ENCODE results near the gene MRNIP. TPM values are rescaled to one million over a fixed set of nuclear protein-coding genes. Genes with fewer than 3 reads are reported as not detected.
A peak's percentile ranks its signal among the peaks of the same experiment; 100 is the strongest.

MRNIP gene
- total and polyA plus RNA-seq, 2 of the 8 experiments (the other 6 are each of a cell fraction or from before 2014, with no cell fraction given) = 29.6 TPM

DNA sequence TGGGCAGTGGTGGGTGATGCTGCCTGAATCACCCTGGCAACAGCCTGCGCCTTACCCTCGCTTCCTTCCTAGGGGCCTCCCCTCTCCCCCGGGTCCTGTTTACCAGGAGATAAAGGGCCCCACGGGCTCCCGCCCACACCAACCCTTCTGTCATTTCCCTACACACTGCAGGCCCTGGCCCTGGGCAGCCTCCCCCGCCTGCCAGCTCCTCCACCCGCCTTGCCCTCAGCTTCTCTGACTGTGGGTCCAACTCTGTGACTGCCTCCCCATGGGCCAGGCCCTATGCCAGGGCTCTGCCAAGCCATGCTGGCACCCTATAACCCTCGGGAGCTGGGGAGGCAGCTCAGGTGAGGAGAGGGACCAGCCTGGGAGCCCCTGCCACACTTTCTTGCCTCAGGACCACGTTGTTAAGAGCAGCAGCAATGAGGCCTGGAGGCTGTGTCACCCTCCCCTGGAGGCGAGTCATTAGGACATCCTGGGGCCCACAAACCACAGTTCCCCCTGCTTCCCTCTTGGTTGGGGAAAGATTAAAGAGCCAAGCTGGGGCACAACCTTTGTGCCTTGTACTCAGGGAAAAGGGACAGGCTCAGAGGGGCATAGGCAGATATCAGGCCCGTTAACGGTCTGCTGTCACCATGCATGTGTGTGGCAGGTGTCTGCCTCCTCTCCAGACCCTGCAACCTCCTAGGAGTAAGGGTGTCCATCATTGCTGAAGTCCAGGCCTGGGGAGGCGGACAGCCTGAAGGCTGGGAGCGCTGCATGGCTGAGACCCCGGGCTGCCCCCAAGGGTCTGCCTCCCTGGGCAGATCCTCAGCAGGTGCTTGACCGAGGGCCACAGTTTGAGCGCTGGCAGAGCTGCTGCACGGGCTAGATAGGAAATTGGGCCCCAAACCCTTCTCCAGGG, 54.7 kb downstream of the MRNIP start:
- H4K8ac ChIP-seq (ENCODE audit: extremely low read depth, insufficient read depth, low read length) = no peak overlapping the region; the same call in 1 of the 2 replicates
- no peak overlapping the region for H2BK120ac ChIP-seq (replicated peaks; ENCODE audit: low read depth, low read length)
- H3K27ac ChIP-seq (ENCODE audit: low read depth, low read length) = no peak overlapping the region
- H3K9me3 ChIP-seq (ENCODE audit: insufficient read depth in 2 of 2, low read depth in 1 of 2, low read length in 1 of 2) = no peaks in the 10 kb centered on the region
- 0 out of 2 replicates have a peak overlapping the region, but pooled peaks have one; percentile 53 for H2AK5ac ChIP-seq (ENCODE audit: low read depth, low read length)
- 0 out of 2 replicates have a peak overlapping the region, but pooled peaks have one; percentile 48 for H2BK20ac ChIP-seq (ENCODE audit: low read length)
- H3K79me2 ChIP-seq (ENCODE audit: control insufficient read depth in 1 of 2, insufficient read depth in 2 of 2, low read length in 2 of 2) = peaks cover 0 to 22% of the 10 kb centered on the region in 2 experiments; a peak in 2 of 4 replicates
- no peak overlapping the region for H2BK12ac ChIP-seq (ENCODE audit: low read depth, low read length)
- CTCF ChIA-PET (ENCODE audit: partially characterized antibody) = interaction anchor here (0.9 to 3.9 kb wide), 7 partner anchors 10 to 67 kb away, joined by 3 to 23 read pairs (median 4); no protein-coding TSS in a partner anchor
- no peak overlapping the region for H2AFZ ChIP-seq (ENCODE audit: low read length)
- no peak overlapping the region for H4K5ac ChIP-seq (ENCODE audit: insufficient read length, low read depth, low read length)
- H3K18ac ChIP-seq (ENCODE audit: extremely low read depth, low read length) = no peak overlapping the region; the same call in 1 of the 2 replicates
- H3K9ac ChIP-seq (replicated peaks in 1 of 4; ENCODE audit: extremely low read depth in 1 of 4, low read depth in 3 of 4, low read length in 3 of 4) = 0 out of 7 replicates have a peak overlapping the region, but pooled peaks of 1 of the 4 experiments have one; percentile 15
- no peak overlapping the region for H3K4ac ChIP-seq (replicated peaks; ENCODE audit: insufficient read length, low read depth, low read length)
- H2BK5ac ChIP-seq (ENCODE audit: low read depth, low read length) = 0 out of 2 replicates have a peak overlapping the region, but pooled peaks have one; percentile 20
- H4K20me1 ChIP-seq (replicated peaks in 1 of 2; ENCODE audit: control insufficient read depth in 1 of 2, insufficient read depth in 2 of 2, low read length in 2 of 2) = peaks cover 8 to 26% of the 10 kb centered on the region in 2 experiments
- peaks cover 10% of the 10 kb centered on the region; the same call in 1 of the 2 replicates for H3K23me2 ChIP-seq (ENCODE audit: low read depth, low read length)
- peaks cover 4 to 15% (median 12%) of the 10 kb centered on the region in 4 experiments; a peak in 6 of 8 replicates for H3K36me3 ChIP-seq (ENCODE audit: control insufficient read depth in 2 of 4, insufficient read depth in 4 of 4, low read length in 3 of 4)
- H3K14ac ChIP-seq (ENCODE audit: insufficient read length) = no peak overlapping the region
- DNase-seq (ENCODE audit: low read depth in 1 of 2, low spot score in 2 of 2) (peak in 1 of 2 experiments; percentile 44), FAIRE-seq (no peak)
- H3K4me2 ChIP-seq (ENCODE audit: insufficient read depth in 1 of 2, low read depth in 2 of 2, low read length in 2 of 2) = peak overlapping the region; percentile 36 to 75; a peak in 3 of 4 replicates
- H3K56ac ChIP-seq (replicated peaks; ENCODE audit: insufficient read length, low read depth, low read length) = no peak overlapping the region
- H3K79me1 ChIP-seq (ENCODE audit: low read depth, low read length) = peaks cover 11% of the 10 kb centered on the region
- peaks cover 0 to 32% (median 30%) of the 10 kb centered on the region in 4 experiments; a peak in 6 of 7 replicates for H3K4me1 ChIP-seq (replicated peaks in 1 of 4; ENCODE audit: control insufficient read depth in 3 of 4, insufficient read depth in 4 of 4, low read length in 3 of 4)
- POLR2A ChIA-PET (ENCODE audit: partially characterized antibody) = interaction anchor here (0.7 to 16.9 kb wide), 5 partner anchors 10 to 180 kb away, joined by 3 to 207 read pairs (median 4); partner anchors contain the start of genes HNRNPH1, LTC4S and SQSTM1
- H2BK15ac ChIP-seq (ENCODE audit: low read length) = 0 out of 2 replicates have a peak overlapping the region, but pooled peaks have one; percentile 61
- no peak overlapping the region for H3K23ac ChIP-seq (ENCODE audit: insufficient read length)
- peak overlapping the region in 2 of 4 experiments; percentile 22 to 23; a peak in 3 of 8 replicates for H3K4me3 ChIP-seq (ENCODE audit: extremely low read depth in 1 of 4, insufficient read depth in 2 of 4, low read depth in 3 of 4, low read length in 4 of 4)
- no peak overlapping the region for H4K91ac ChIP-seq (replicated peaks; ENCODE audit: insufficient read length, low read length)
- no peaks in the 10 kb centered on the region for H3K27me3 ChIP-seq (replicated peaks in 1 of 4; ENCODE audit: control insufficient read depth in 3 of 4, extremely low read depth in 1 of 4, insufficient read depth in 3 of 4, low read length in 3 of 4)
- WGBS, 2 experiments (ENCODE audit: extremely low coverage in 1 of 2, insufficient coverage in 1 of 2, insufficient read length in 1 of 2, insufficient replicate concordance in 2 of 2, low coverage in 1 of 2, low lambda C conversion rate in 2 of 2, missing lambda C conversion rate in 1 of 2) = 78% methylated on average over 18 of the region's 18 CpGs; no CpG with 5 or more reads in 1 of the 2 experiments
- TF ChIP-seq JUND (IDR thresholded peaks at IDR 0.05; ENCODE audit: low read length) (no peak), KDM4A (IDR thresholded peaks at IDR 0.05; ENCODE audit: low read depth, low read length, severe bottlenecking) (no peak), CBX8 (IDR thresholded peaks at IDR 0.05; ENCODE audit: borderline replicate concordance, low read depth, low read length) (no peak), YY1 (IDR thresholded peaks at IDR 0.05; ENCODE audit: low read depth, low read length) (no peak), PHF8 (conservative IDR thresholded peaks at IDR 0.05; ENCODE audit: low read depth, low read length) (no peak), BRCA1 (IDR thresholded peaks at IDR 0.05; ENCODE audit: low read depth, low read length) (no peak), NANOG (IDR thresholded peaks at IDR 0.05; ENCODE audit: insufficient read depth, low read depth, low read length, poor library complexity, severe bottlenecking) (no peak), HDAC2 (IDR thresholded peaks at IDR 0.05; ENCODE audit: borderline replicate concordance in 1 of 2, low read depth in 2 of 2, low read length in 2 of 2) (no peak)
- TF ChIP-seq, protein P1, sequence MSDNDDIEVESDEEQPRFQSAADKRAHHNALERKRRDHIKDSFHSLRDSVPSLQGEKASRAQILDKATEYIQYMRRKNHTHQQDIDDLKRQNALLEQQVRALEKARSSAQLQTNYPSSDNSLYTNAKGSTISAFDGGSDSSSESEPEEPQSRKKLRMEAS (IDR thresholded peaks at IDR 0.05) = no peak

All from H1 (cell line).